ENCODE results near the gene PBX4.

DNA sequence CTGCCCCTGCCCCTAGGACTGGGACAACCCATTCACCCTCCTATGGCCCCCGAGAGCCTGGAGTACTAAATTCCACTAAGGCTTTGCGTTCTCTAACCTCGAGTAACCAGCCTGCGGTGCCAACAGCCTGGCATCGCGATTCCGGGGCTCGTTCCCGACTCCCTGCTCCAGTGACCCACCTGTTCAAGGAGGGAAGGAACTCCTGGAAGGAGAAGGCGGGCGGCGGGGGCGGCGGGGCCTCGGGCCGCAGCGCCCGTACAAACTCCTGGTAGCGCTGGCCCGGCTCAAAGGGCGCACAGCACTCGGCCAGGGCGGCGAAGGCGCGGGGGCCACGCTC lies 18.7 kb upstream of the PBX4 start:
- TF ChIP-seq ZNF274 (IDR thresholded peaks at IDR 0.05; ENCODE audit: low read depth, low read length) (no peak), SUZ12 (IDR thresholded peaks at IDR 0.05; ENCODE audit: extremely low read depth, insufficient read depth, insufficient read length) (no peak)

Data from NT2/D1 (cell line).